ENCODE data around the gene MSMB.

MSMB gene

GRCh38 chr10:46035923-46036849 is 9.9 kb downstream of the MSMB start:
- no peak overlapping the region for H3K4me3 ChIP-seq (ENCODE audit: low read depth, low read length)

GRCh38 chr10:46033602-46034011 is 12.5 kb downstream of the MSMB start:
- no peak overlapping the region for H3K4me3 ChIP-seq (ENCODE audit: low read depth, low read length)

DNA sequence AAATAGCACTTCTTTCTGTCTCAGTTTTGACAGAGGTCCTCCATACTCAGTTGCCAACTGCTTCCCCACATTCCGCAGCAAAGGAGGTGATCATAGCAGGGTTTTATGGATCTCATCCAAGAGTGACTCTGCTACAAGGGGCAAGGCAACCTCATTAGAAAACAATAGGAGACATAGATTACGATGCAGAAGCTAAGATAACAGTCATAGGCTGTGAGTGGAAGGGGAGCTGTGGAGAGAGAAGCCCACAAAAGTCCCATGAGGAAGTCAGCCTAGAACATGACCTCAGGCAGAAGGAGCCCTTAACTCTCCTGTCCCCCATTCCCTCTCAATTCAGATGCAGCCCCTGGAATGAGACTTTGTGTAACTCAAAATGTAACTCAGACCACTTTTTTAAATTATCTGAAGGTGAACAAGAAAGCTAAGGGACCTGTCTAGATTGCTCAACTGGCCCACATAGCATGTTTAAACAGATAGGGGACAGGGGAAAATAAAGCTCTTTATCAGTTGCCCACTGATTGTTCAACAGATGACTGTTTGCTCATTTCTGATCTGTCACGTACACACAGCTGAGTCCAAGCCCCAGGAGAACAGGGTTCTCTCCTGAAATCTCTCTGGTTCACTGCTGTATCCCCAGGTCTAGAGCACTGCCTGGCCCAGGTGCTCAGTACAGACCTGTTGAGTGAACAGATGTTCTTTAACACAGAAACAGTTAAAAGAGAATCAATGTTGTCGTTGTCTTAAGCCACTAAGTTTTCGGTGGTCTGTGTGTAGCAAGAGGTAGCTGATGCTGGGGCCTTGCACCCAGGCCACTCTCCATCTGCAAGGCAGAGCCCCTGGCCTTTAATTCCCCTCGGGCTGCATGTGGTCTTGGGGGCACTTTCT is 14.2 kb downstream of the MSMB start:
- no peak overlapping the region for H3K4me3 ChIP-seq (ENCODE audit: low read depth, low read length)

GRCh38 chr10:46030091-46030937 is 15.8 kb downstream of the MSMB start, which contains the start of gene NCOA4:
NCOA4 (minus strand) TSS chr10:46030623; CDS start chr10:46016680, 13,943 bp downstream.
- H3K4me3 ChIP-seq (ENCODE audit: low read depth, low read length), result peak within 1 kb of the TSS; percentile 90

- peak overlapping the region; percentile 90 for H3K4me3 ChIP-seq (ENCODE audit: low read depth, low read length)
These were observed 16.5 kb downstream of the MSMB start for GRCh38 chr10:46029461-46030030.

GRCh38 chr10:46028584-46029460 is 17.2 kb downstream of the MSMB start:
- no peak overlapping the region for H3K4me3 ChIP-seq (ENCODE audit: low read depth, low read length)

DNA sequence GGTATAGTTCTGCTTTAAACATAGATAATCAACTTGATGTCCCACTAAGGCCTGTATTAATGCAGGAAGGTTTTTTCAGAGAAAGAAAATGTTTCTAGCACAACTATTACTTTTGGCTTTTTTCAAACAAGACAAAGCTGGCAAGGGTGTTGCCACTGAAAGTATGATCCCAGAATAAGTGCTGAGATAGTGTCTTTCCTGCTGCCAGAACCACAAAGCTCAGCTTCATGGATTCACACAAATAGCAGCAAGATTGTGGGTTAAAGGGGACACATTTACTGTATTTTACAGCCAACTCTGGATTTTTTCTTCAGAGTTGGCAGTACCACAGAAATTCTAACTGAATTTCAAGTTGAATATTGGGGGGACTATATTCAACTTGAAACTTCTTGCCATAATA is 20.0 kb downstream of the MSMB start:
- H3K4me3 ChIP-seq (ENCODE audit: low read depth, low read length), result no peak overlapping the region

DNA sequence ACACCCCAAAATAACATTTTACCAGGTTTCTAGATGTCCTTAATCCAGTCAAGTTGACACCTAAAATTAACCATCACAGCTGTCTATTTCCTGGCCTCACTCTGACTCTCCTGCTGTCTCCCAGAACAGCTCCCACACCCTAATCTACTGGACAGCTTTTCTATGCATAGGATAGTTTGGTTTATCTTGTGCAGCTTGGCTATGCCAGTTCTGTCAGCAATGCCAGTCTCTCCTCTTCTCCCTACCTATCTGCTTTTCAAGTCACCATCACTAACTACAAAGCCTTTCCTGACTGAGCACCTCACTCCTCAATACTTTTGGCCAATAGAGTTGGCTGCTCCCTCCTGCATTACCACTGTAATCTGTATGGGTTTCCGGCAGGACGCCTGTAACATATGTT is 20.7 kb downstream of the MSMB start:
- H3K4me3 ChIP-seq (ENCODE audit: low read depth, low read length), result no peak overlapping the region

DNA sequence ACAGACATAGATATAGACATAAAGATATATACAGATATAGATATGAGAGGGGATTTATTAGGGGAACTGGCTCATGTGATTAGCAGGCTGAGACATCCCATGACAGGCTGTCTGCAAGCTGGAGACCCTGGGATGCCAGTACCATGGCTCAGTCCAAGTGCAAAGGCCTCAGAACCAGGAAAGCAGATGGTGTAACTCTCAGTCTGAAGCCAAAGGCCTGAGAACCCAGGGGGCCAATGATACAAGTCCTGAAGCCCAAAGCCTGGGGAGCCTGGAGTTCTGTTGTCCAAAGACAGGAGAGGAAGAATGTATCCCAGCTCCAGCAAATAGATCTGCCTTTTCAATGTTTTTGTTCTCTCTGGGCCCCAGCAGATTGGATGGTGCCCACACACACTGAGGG is 21.1 kb downstream of the MSMB start:
- no peak overlapping the region for H3K4me3 ChIP-seq (ENCODE audit: low read depth, low read length)

DNA sequence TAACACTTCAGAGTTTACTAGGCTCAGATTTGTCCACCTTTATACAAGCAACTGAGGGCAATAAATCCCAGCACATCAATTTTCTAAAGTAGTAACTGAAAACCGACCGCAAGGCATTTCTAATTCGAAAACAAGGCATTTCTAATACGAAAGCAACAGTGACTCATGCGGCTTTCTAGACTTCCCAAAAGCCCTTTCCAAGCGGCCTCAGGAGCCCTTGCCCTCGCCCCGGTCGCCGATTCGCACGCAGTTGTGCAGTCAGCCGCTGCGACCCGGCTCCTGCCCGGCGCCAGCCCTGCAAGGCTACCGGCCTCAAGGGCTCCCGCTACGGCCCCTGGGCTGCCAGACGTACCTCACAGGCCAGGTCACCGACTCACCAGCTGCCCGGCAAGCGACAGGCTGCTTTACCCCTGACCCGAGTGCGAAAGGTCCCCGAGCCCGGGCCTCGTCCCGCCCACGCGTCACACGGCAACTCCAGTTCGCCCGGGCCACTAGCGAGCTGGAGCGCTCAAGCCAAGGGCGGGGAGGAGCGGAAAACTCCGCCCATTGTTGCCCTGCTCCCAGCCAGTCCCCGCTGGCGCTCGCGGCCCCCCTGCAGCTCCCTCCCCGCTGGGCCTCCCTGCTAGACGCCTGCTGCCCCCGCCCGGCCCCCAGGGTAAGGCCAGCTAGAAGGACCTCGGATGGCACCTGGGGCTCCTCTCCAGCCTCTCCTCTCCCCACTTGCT is 22.9 kb downstream of the MSMB start:
- H3K4me3 ChIP-seq (ENCODE audit: low read depth, low read length), result peak overlapping the region; percentile 60

DNA sequence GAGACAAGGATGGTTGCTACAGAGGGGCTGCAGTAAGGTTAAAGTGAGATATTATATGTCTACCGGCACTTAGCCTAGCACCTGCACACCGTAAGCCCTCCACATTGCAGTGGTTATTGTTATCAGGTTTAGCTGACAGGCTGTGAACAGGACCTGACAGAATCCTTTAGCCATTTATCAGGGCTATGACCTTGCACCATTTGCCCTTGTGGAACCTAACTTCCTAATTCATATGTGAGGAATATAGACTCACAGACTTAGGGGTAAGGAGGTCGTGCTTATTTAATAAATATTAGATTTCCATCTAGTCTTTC is 25.8 kb downstream of the MSMB start:
- no peak overlapping the region for H3K4me3 ChIP-seq (ENCODE audit: low read depth, low read length)

- no peak overlapping the region for H3K4me3 ChIP-seq (ENCODE audit: low read depth, low read length)
These were observed 26.3 kb downstream of the MSMB start for GRCh38 chr10:46019569-46020343.

- H3K4me3 ChIP-seq (ENCODE audit: low read depth, low read length), result no peak overlapping the region
These were observed 26.9 kb downstream of the MSMB start for GRCh38 chr10:46019177-46019528.

DNA sequence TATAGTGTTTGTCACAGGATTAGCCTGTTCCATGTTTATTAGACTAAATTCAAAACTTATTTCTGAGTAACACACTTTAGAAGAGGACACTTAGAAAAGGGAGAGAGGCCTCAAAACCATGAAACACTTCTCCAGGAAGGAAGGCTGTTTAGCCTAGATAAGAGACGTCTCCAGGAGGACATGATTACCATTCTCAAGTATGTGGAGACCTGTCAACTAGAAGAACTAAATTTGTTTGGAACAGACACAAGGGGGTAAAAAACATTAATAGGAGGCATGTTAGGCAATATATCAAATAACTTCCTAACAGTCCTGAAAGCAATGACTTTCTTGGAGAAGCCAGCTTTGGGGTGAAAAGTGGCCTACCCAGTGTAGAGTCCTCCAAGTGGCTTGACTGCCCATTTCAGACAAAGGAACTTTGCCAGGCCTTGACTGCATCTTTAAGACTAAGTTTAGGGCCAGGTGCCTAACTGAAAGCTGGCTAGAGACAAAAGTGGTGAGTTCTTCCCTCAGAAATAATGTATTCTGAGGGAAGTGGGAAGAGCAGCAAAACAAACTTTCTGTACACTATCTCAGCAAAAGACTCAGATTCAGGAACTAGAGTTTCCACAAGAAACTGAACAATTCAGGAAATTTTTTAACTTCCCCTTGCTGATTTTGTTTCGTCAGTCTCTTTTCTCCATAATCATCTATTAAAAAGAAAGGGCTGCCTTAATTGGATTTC is 27.5 kb downstream of the MSMB start:
- no peak overlapping the region for H3K4me3 ChIP-seq (ENCODE audit: low read depth, low read length)

DNA sequence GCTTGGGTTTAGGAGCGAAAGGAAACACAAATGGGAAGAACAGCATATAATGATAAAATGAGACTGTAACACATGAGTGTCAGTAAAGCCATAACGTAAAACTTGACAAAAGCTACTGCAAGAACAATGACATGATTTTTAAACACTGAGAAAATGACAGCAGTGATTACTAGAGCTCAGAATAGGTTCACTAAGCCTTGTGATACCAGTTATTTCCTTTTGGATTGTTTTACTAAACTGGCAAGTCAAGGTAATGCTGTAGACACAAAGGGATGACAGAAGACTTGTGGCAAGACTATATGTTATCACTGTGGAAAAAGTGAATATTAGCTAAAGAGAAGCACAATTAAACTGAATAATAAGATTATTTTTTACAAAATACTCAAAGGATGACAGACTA is 28.3 kb downstream of the MSMB start:
- no peak overlapping the region for H3K4me3 ChIP-seq (ENCODE audit: low read depth, low read length)

- H3K4me3 ChIP-seq (ENCODE audit: low read depth, low read length), result no peak overlapping the region
These were observed 29.3 kb downstream of the MSMB start for GRCh38 chr10:46016811-46017210.

GRCh38 chr10:46016190-46016589 is 29.9 kb downstream of the MSMB start:
- no peak overlapping the region for H3K4me3 ChIP-seq (ENCODE audit: low read depth, low read length)

Data from iPS-11a (cell line).